Measurements from ENCODE around the gene CBX1.
"Not testable (repeated sequence)": the region's sequence is repeated elsewhere in the genome, so short reads cannot be mapped to it uniquely, and the experiment has no call there.

Gene CBX1

DNA sequence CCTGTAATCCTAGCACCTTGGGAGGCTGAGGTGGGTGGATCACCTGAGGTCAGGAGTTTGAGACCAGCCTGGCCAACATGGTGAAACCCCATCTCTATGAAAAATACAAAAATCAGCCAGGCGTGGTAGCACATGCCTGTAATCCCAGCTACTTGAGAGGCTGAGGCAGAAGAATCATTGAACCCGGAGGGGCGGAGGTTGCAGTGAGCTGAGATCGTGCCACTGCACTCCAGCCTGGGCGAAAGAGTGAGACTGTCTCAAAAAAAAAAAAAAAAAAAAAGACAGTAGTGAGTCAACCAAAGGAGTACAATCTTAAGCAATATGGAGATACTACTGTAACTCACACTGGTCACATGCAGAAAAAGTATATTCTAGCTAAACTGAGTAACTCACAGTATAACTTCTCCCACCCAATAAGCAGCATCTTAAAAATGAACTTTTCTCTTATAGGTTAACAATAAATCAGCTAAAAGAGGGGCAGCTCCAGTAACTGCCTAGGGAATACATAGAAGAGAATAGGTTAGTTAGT lies 27.6 kb downstream of the CBX1 start:
- not testable (repeated sequence) for DNase-seq (ENCODE audit: low read depth, low spot score)

DNA sequence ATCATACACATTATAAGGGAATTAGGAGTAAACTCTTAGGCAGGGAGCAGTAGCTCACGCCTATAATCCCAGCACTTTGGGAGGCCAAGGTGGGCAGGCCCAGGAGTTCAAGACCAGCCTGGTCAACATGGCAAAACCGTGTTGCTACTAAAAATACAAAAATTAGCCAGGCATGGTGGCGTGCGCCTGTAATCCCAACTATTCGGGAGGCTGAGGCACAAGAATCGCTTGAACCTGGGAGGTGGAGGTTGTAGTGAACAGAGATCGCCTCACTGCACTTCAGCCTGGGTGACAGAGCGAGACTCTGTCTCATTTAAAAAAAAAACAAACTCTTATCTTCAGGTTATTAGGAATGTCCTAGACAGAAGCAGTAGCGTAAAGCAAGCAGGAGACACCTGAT lies 28.5 kb downstream of the CBX1 start:
- DNase-seq (ENCODE audit: low read depth, low spot score): not testable (repeated sequence)

GRCh38 chr17:48071654-48072053 lies 29.6 kb downstream of the CBX1 start:
- DNase-seq (ENCODE audit: low read depth, low spot score): no peak

DNA sequence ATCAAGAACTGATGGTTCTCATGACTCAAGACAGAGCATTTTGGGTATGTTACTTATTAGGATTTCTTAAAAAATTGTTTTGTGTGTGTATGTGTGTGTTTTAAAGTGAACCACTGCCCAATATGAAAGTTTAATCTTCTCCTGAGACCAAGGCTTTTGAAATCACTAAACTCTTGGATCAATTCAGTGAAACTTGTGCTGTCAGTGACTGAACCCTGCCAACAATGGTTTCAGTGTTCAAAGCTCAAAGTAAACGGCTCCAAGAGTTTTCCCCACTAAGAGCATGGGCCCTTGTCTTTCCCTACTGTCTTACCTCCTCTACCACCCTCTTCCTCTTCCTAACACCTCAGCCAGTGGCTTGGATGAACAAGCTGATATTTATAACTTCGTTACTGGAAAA lies 31.1 kb downstream of the CBX1 start:
- no peak for DNase-seq (ENCODE audit: low read depth, low spot score)

DNA sequence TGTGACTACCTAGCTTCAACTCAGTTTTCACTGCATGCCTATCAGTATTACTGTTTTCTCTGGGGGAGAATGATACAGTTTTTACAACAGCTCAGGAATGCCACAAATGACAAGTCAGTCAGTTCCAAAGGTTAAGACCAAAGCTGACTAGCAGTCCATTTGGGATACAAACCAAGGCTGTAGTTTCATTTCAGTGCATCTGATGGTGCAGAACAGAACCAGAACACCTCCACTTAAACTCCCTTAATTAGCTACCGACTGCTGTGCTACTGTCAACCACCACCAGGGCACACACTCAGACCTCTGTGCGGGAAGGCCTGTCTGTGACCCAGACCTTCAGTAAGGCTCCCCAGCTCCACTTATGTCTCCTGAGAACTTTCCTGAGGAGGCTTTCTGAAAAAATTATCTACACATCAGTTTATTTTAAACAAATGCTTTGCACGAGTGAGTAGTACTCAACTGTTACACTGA lies 32.8 kb downstream of the CBX1 start:
- no peak for DNase-seq (ENCODE audit: low read depth, low spot score)

- DNase-seq (ENCODE audit: low read depth, low spot score): not testable (repeated sequence)
Measured at GRCh38 chr17:48067808-48068207, 33.5 kb downstream of the CBX1 start.

- DNase-seq (ENCODE audit: low read depth, low spot score): no peak
Measured at GRCh38 chr17:48067245-48067644, 34.0 kb downstream of the CBX1 start.

- DNase-seq (ENCODE audit: low read depth, low spot score): no peak
Measured at GRCh38 chr17:48066656-48067055, 34.6 kb downstream of the CBX1 start.

- DNase-seq (ENCODE audit: low read depth, low spot score): no peak
Measured at GRCh38 chr17:48066192-48066591, 35.1 kb downstream of the CBX1 start.

GRCh38 chr17:48064638-48065037 lies 36.6 kb downstream of the CBX1 start:
- DNase-seq (ENCODE audit: low read depth, low spot score): no peak

DNA sequence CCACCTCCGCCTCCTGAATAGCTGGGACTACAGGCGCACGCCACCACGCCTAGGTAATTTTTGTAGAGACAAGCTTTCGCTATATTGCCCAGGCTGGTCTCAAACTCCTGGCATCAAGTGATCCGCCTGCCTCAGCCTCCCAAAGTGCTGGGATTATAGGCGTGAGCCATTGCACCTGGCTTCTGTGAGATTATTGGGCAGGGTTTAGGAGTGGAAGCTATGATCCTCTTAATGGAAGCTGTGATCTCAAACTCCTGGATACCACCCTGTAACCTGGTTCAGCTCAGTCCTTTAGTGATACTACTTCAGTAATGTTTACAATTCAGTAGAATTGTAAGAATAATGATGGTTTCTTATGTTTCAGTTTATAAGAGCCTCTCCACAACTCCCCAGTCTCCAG lies 39.0 kb downstream of the CBX1 start:
- DNase-seq (ENCODE audit: low read depth, low spot score): no peak

- DNase-seq (ENCODE audit: low read depth, low spot score): no peak
Measured at GRCh38 chr17:48060249-48060648, 41.0 kb downstream of the CBX1 start.

GRCh38 chr17:48059125-48059668 lies 42.1 kb downstream of the CBX1 start:
- no peak for DNase-seq (ENCODE audit: low read depth, low spot score)

DNA sequence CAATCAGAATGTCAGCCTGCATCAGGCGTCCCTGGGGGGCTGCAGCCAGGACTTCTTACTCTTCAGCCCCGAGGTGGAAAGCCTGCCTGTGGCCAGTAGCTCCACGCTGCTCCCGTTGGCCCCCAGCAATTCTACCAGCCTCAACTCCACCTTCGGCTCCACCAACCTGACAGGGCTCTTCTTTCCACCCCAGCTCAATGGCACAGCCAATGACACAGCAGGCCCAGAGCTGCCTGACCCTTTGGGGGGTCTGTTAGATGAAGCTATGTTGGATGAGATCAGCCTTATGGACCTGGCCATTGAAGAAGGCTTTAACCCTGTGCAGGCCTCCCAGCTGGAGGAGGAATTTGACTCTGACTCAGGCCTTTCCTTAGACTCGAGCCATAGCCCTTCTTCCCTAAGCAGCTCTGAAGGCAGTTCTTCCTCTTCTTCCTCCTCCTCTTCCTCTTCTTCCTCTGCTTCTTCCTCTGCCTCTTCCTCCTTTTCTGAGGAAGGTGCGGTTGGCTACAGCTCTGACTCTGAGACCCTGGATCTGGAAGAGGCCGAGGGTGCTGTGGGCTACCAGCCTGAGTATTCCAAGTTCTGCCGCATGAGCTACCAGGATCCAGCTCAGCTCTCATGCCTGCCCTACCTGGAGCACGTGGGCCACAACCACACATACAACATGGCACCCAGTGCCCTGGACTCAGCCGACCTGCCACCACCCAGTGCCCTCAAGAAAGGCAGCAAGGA lies 42.7 kb downstream of the CBX1 start:
- DNase-seq (ENCODE audit: low read depth, low spot score): no peak

GRCh38 chr17:48057626-48058025 lies 43.7 kb downstream of the CBX1 start:
- DNase-seq (ENCODE audit: low read depth, low spot score): no peak

GRCh38 chr17:48056879-48057278 lies 44.4 kb downstream of the CBX1 start:
- DNase-seq (ENCODE audit: low read depth, low spot score): no peak

DNA sequence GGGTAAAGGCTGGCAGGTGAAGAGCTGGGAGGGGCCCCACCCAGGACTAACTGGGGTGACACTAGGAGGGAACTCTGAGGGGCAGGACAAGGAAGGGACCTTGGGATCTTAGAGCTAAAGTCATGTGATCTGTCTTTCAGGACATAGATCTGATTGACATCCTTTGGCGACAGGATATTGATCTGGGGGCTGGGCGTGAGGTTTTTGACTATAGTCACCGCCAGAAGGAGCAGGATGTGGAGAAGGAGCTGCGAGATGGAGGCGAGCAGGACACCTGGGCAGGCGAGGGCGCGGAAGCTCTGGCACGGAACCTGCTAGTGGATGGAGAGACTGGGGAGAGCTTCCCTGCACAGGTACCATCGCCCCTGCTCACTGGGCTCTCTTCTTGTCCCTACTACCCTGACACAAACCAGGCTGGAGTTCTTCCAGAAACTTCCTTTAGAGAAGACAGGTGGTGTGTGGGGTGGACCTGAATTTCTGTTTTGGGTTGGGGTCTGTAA lies 45.0 kb downstream of the CBX1 start:
- no peak for DNase-seq (ENCODE audit: low read depth, low spot score)

DNA sequence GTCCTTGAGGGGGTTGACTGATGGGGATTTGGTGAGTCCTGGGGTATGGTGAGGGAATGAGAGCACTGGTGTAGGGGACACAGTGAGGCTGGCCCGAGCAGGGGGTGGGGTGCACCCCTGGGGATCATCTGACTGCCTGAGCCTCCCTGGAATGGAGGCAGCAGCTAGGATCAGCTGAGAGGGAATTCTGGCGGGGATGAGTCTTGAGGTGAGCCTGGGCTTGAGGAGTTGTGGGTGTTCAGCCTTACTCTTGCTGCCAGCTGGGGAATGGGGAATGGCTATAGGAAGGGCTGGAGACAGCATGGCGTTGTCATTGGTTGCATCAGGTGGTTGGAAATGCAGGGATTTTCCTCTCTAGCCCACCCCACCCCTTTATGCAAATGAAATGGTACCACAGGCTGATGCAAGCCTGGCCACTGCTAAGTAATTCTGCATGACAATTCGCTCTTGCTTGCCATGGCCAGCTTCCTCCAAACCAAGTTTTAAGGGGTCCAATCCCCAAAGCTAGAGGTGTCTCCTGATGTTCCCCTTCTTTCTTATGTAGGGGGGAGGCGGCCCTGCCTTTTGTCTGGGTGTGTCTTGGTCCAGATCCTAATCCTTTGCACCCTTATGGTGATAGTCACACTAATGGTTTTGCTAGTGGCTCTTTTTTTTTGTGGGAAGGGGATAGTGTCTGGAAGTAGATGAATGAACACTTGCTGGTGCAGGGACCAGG lies 45.6 kb downstream of the CBX1 start:
- DNase-seq (ENCODE audit: low read depth, low spot score): no peak

- DNase-seq (ENCODE audit: low read depth, low spot score): no peak
Measured at GRCh38 chr17:48054238-48055185, 46.8 kb downstream of the CBX1 start.

DNA sequence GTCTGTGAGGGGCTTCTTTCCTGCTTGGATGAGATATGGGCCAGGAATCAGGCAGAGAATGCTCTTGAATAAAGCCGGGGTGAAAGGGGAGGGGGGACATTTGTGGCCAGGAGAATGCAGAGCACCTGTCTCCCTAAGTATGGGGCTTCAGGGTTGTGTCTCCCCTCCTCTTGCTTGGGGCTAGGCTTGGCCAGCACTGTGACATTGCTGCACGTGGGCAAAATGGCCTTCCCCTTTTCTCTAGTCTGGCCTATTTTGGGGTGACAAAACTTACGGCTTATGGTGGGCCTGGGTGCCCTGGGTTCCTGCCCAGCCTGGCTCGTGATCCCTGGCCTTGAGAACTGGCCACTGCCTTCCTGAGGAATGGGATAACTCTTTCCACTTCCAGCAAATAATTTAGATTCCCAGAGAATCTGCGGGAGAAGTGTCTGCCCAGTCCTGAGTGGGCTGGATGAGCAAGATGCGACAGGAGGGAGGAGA lies 47.5 kb downstream of the CBX1 start:
- no peak for DNase-seq (ENCODE audit: low read depth, low spot score)

Data from activated naive CD8-positive, alpha-beta T cell treated with anti-CD3 and anti-CD28 coated beads, Interleukin-2, amount 50 U/mL, for 16 hours (primary cell).